Tibial artery (tissue), 4 donors: ENCODE results near the gene NDUFA13.
A peak's percentile ranks its signal among the peaks of the same experiment; 100 is the strongest.

Experiments
- DNase-seq, 2 donors: peaks; one replicate each; pipeline ENCODE4 v3.0.0-alpha.2; 2019
- H3K27ac ChIP-seq, 2 donors: fragments of 200-600 bp; sonication (generic) in 1 of 2; 1 replicate in 1 of 2; 2 replicates in 1 of 2; pipeline ENCODE4 v1.5.1; 2018 to 2019; ENCODE audit warnings: mild to moderate bottlenecking in 1 of 2
- H3K27me3 ChIP-seq, 2 donors: fragments of 200-600 bp; sonication (generic) in 1 of 2; one replicate each; pipeline versions ENCODE4 v1.5.1 to v1.6.0; 2016 to 2019
- H3K36me3 ChIP-seq, 3 donors: fragments of 200-600 bp; sonication (generic) in 2 of 3; one replicate each; pipeline ENCODE4 v1.5.1; 2016 to 2019; ENCODE audit warnings: mild to moderate bottlenecking in 2 of 3
- H3K4me1 ChIP-seq, 4 donors: fragments of 200-600 bp; sonication (generic) in 2 of 4; 1 replicate in 3 of 4; 2 replicates in 1 of 4; pipeline ENCODE4 v1.5.1; 2016 to 2019
- H3K4me3 ChIP-seq, 2 donors: fragments of 200-600 bp; sonication (generic) in 1 of 2; 1 replicate in 1 of 2; 2 replicates in 1 of 2; pipeline ENCODE4 v1.5.1; 2018 to 2019; ENCODE audit warnings: mild to moderate bottlenecking in 2 of 2
- H3K9me3 ChIP-seq, 3 donors: fragments of 200-600 bp; sonication (generic) in 1 of 3; one replicate each; pipeline ENCODE4 v1.5.1; 2016 to 2019
- CTCF ChIP-seq, 2 experiments: fragments of 200-600 bp in 1 of 2; fragments of 450-650 bp in 1 of 2; IDR thresholded peaks; one replicate each; pipeline ENCODE4 v1.5.1; 2017 to 2019; ENCODE audit warnings: antibody characterized with exemption in 2 of 2, mild to moderate bottlenecking in 1 of 2, moderate library complexity in 1 of 2
- intact Hi-C: fragments of 100-400 bp; cut with DNase I; formaldehyde crosslinking; loops from one replicate; pipeline ENCODE4 v1.15.0; 2023; ENCODE audit warnings: low total_unique reads

Gene NDUFA13

DNA sequence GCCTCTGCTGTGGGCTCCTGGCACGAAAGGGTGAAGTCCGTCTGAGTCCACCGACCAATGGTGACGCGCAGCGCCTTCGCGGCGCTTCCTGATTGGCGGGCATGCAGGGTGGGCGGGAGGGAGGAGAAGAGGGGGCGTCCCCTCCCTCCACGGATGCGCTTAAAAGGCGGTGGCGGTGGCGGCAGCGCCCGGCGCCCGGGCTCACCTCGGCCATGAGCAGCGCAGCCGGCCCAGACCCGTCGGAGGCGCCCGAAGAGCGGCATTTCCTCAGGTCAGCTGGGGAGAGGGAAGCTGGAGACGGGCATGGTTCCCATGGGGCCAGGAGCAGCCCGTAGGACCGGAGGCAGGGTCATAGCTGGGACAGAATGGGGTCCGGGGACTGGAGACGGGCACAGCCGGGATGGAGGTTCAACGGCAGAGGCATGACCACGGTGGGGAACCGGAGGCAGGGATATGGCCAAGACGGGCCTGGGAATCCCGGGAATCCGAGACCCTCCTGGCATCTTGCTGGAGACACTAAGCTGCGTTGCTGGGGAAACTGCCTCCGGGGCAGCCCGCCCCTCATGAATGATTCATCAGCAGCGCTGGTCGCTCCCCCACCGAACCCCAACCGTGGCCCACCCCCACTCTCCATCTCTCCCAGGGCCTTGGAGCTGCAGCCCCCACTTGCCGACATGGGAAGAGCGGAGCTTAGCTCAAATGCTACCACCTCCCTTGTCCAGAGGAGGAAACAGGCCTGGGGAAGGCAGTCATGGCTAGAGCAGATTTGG lies 12.9 kb downstream of the NDUFA13 start, which contains the start of gene YJEFN3:
Gene YJEFN3, plus strand, starts transcription at position 191 of the 770 bp plus-strand sequence. Its CDS starts 22 bp downstream, at position 213.
- Histone ChIP-seq H3K4me1 (peaks cover 0 to 17% (median 11%) of the 10 kb centered on the region in 4 donors), H3K4me3 (no peak within 1 kb of the TSS), H3K9me3 (no peaks in the 10 kb centered on the region), H3K36me3 (peaks cover 18 to 64% (median 21%) of the 10 kb centered on the region in 3 donors), H3K27ac (no peak within 1 kb of the TSS), H3K27me3 (no peaks in the 10 kb centered on the region)
- no peak for TF ChIP-seq CTCF (IDR thresholded peaks at IDR 0.05)
- intact Hi-C loops: no loop called here
- no peak for DNase-seq

DNA sequence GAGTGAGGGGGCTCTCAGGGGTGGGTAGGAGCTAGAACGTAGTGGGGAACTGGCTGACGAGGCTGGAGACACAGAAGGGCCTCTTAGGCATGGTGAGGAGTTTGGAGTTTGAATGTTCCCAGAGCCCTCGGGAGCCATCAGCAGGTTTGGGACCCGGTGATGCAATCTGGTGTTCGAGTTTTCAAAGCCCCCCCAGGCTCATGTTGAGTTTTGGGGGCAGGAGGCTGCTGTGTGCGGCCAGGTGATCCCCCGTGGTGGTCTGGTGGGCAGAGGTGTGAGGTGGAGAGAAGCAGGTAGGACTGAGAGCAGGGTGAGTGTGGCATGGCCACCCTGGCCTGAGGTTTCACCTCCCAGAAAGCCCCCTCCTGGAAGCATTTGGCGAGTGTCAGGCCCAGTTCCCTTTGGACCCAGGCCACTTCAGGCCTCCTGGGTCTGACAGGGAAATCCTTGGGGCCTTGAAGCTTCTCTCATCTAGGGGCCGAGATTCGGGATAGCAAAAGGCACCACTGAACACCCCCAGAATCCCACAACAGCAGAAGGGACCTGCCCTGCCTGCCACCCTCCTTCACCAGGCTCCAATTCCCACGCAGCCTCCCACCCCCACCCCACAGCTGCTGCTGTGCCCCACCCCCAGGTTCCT lies 13.9 kb downstream of the NDUFA13 start:
- Histone ChIP-seq H3K27me3 (no peaks in the 10 kb centered on the region), H3K36me3 (peaks cover 14 to 55% (median 21%) of the 10 kb centered on the region in 3 donors), H3K4me1 (peaks cover 0 to 17% (median 11%) of the 10 kb centered on the region in 4 donors), H3K9me3 (no peaks in the 10 kb centered on the region), H3K27ac (no peak overlapping the region), H3K4me3 (no peak overlapping the region)
- no peak for TF ChIP-seq CTCF (IDR thresholded peaks at IDR 0.05)
- no peak for DNase-seq
- intact Hi-C loops: loop anchor here (5.0 to 10.0 kb wide), 2 partner anchors 112 to 425 kb away; partner anchors contain the start of gene GMIP

GRCh38 chr19:19530423-19530804 lies 14.4 kb downstream of the NDUFA13 start:
- TF ChIP-seq CTCF (IDR thresholded peaks at IDR 0.05): no peak
- no peaks in the 10 kb centered on the region for H3K9me3 ChIP-seq
- H3K27me3 ChIP-seq: no peaks in the 10 kb centered on the region
- peaks cover 14 to 53% (median 21%) of the 10 kb centered on the region in 3 donors for H3K36me3 ChIP-seq
- intact Hi-C loops: loop anchor here (5.0 to 10.0 kb wide), 2 partner anchors 112 to 424 kb away; partner anchors contain the start of gene GMIP
- no peak overlapping the region for H3K27ac ChIP-seq
- no peak overlapping the region for H3K4me3 ChIP-seq
- DNase-seq: no peak
- peaks cover 0 to 17% (median 11%) of the 10 kb centered on the region in 4 donors for H3K4me1 ChIP-seq

DNA sequence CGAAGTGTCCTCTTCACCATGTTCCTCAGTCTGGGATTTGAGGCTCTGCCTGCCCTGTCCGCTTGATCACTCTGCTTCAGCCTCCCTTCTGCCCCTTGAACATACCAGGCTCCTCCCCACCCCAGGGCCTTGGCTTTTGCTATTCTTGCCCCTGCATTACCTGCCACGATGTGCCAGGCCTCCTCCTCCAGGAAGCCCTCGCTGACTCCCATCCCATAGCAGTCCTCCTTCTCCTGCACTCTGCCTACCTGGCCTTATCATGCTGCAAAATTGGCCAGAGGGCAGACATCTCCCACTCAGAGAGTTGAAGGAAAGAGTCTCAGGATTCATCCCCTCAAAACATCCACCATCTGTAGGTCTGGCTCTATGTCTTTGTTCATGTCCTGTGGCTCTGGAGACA lies 14.9 kb downstream of the NDUFA13 start:
- Histone ChIP-seq H3K9me3 (no peaks in the 10 kb centered on the region), H3K4me3 (no peak overlapping the region), H3K36me3 (peaks cover 14 to 53% (median 17%) of the 10 kb centered on the region in 3 donors), H3K4me1 (peaks cover 0 to 17% (median 11%) of the 10 kb centered on the region in 4 donors), H3K27me3 (no peaks in the 10 kb centered on the region), H3K27ac (no peak overlapping the region)
- no peak for DNase-seq
- no peak for TF ChIP-seq CTCF (IDR thresholded peaks at IDR 0.05)
- intact Hi-C loops: loop anchor here (5.0 to 10.0 kb wide), 2 partner anchors 111 to 424 kb away; partner anchors contain the start of gene GMIP

- TF ChIP-seq CTCF (IDR thresholded peaks at IDR 0.05): peak; percentile 90 to 96
- Histone ChIP-seq H3K27ac (no peak overlapping the region), H3K4me1 (peaks cover 0 to 17% (median 13%) of the 10 kb centered on the region in 4 donors), H3K4me3 (no peak overlapping the region), H3K9me3 (no peaks in the 10 kb centered on the region), H3K27me3 (peaks cover 0 to 1% of the 10 kb centered on the region in 2 donors), H3K36me3 (peaks cover 7 to 40% (median 9%) of the 10 kb centered on the region in 3 donors)
- peak; percentile 82 to 88 for DNase-seq
- intact Hi-C loops: loop anchor here (5.0 to 10.0 kb wide), 2 partner anchors 110 to 423 kb away; partner anchors contain the start of gene GMIP
These were observed 16.2 kb downstream of the NDUFA13 start for GRCh38 chr19:19531951-19532805.
